GM21825 (cell line): Measurements from ENCODE around the gene PPP1CA.

Source experiments
- ATAC-seq: cut with Tn5 transposase; IDR thresholded peaks from one replicate; pipeline ENCODE4 v1.9.1; 2021; ENCODE audit warnings: mild to moderate bottlenecking, moderate library complexity; ENCODE audit not compliant: unreplicated experiment

Gene PPP1CA

GRCh38 chr11:67401495-67402191 lies at the start of gene PPP1CA:
Gene PPP1CA (minus strand): TSS chr11:67401858. CDS start chr11:67401782, 76 bp downstream.
- ATAC-seq, result peak; percentile 50

- ATAC-seq, result no peak
Observed at GRCh38 chr11:67450796-67451657, 49.4 kb upstream of the PPP1CA start.

- ATAC-seq, result no peak
Observed at GRCh38 chr11:67449116-67449844, 47.6 kb upstream of the PPP1CA start.

DNA sequence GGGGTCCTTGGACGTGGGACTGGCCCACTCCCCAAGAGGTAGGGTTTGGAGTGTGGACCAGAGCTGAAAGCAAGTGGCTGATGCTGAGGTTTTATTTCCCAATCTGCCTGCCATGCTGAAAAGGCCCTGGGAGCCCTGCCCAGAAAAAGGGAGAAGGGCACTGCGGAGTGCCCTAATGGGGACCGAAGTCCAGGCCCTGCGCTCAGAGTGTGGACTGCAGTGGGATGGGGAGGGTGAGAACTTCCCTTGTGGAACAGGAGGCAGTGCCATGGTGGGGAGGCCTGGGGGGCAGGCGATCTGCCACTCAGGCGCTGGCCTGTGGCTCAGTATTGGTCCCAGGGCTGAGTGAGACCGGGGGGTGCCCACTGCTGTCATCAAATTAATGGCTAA lies 46.6 kb upstream of the PPP1CA start:
- ATAC-seq, result no peak

DNA sequence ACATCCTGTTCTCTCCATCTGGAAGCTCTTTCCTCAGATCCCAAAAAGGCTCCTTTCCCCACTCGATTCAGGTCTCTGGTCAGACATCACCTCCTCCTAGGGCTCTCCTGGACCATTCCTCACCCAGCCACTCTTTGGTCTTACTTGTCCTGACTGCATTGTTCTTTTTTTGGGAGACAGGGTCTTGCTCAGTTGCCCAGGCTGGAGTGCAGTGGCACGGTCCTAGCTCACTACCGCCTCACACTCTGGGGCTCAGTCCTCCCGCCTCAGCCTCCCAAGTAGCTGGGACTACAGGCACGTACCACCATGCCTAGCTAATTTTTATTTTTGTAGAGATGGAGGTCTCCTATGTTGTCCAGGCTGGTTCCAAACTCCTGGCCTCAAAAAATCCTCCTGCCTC lies 43.9 kb upstream of the PPP1CA start:
- no peak for ATAC-seq

DNA sequence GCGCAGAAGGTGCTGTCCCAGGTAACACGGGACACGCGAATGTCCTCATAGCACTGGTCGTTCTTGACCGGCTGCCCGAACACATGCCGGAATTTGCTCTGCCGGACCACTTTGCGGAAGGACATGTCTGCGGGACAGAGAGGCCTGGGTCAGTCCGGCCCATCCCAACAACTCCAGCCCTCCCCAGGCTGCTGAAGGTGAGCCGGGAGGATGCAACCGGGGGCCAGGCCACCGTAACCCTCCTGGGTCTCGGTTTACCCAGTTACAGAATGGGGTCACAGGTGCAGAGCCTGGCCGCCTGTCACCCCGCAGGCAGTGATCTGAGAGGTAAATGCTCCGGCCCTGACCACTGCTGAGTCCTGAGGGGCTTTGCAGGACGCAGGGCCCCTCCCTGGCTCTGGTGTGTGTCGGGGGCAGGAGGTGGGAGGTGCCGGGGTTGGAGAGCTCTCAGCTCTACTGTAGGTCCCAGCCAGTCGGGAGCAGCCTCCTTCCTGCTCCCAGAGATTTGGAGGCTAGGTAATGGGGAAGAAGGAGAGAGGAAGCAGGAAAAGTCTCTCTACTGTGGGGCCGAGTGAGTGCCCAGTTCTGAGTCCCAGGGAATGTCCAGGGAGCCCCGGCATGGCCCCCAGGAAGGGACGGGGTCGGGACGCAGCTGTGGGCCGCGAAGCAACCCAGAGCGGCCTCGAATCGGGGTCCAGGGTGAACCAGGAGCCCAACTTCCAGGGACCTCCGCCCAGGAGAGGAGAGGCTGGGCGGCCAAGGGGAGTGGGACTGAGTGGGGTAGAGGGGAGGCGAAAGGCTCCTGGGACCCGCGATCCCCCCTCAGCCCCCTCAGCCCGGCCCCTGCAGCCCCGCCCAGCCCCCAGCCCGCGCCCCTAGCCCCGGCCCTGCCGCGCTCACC lies 41.1 kb upstream of the PPP1CA start:
- ATAC-seq, result no peak

DNA sequence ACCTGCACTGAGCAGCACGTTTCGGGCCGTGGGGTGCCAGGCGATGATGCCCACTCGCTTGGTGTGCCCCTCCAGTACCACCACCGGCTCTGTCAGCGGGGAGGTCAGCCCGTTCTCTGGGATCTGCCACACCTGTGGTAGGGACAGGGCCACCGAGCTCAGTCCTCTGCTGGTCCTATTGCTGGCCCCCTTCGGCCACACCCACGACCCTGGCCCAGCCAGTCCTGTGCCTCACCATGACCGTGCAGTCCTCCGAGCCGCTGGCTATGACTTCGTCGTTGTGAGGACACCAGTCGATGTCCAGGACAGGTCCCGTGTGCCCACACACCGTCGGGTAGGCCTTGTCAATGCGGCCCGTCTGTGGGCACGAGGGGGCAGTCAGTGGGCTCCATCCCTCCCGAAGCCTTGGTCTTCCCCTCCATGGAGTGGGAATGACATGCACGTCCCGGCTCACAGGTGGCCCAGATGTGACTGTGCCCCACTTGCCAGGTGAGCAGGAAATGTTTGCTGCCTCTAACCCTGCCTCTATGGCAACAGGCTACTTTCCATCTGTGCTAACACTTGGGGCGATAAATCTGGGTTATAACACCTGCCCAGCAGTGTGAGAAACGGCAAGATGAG lies 40.2 kb upstream of the PPP1CA start:
- no peak for ATAC-seq

GRCh38 chr11:67441098-67441563 lies 39.5 kb upstream of the PPP1CA start:
- no peak for ATAC-seq

DNA sequence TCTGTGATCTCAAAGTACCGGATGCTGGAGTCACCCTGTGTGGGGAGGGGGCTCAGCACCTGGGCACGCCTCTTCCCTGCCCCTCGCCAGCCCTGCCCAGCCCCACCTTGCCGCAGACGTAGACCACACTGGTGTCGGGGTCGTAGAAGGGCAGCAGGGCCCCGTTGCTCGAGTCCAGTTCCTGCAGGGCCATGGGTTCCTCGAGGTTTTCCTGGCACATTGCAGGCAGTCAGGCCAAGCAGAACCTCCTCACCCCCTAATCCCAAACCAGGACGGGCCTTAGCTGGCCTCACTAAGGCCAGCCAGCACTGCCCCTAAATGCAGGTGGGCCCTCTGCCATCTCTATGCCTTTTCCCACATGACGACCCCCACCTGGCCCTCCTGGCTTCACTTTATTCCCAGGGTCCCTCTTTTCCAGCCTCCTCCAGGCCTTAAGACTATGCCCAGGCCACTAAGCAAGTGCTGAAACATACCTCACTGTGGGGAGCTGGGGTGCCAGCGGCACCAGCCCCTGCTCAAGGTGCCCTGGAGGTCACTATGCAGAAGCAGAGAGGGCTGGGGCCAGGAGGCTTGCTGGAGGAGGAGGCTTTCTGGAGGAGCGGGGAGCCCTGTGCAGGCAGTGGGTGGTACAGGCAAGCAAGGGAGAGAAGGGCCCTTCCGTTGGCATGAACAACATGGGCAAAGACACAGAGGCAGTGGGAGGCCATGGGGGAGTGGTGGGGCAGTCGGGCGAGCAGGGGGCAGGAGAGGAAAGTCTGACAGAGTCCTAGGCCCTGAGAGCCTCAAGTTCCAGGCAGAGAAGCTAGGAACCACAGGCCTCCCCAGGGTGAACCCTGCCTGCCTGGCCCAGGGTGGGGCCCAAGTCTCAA lies 38.8 kb upstream of the PPP1CA start:
- ATAC-seq, result no peak

DNA sequence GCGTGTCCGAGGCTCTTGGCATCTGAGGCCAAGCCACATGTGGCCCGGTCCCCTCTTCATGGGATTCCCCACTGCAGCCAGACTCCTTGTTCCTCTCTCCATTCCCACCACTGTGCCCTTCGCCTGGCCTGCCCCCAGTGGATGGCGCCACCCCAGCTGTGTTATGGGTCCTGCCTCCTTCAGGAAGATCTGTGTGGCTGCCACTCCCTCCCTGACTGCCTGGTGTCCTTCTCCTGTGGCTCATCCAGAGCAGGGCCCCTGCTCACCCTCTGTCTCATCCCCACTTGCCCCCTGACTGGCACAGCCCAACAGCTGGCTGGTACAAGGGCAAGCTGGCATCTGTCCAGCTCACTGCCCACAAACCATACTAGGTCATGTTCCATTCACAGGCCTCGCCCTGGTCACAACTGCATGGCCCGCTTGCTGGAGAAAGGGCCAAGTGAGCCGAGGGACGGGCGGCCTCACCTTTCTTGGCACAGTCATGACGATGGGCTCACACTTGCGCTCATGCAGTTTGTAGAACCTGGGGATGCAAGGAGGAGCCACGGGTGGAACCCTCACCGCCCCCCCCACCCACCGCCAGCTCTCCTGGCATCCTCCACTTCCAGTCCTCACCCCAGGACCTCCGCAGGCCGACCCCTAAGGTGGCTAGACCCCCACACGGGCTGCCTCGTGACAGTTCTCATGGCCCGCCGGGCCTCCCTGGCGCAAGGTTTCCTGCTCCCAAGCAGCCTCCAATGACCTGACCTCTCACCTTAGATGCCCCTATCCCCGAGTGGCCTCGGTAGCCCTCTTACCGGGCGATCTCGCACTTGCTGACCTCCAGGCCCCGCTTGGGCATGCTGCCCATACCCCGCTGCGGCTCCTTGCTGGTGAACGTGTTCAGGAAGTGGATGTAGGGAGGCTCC lies 37.9 kb upstream of the PPP1CA start:
- ATAC-seq, result no peak

GRCh38 chr11:67438158-67438902 lies 36.7 kb upstream of the PPP1CA start:
- no peak for ATAC-seq

- ATAC-seq, result no peak
Observed at GRCh38 chr11:67437809-67438157, 36.1 kb upstream of the PPP1CA start.

GRCh38 chr11:67437082-67437808 lies 35.6 kb upstream of the PPP1CA start, which contains the start of gene PTPRCAP:
Gene PTPRCAP (minus strand): TSS chr11:67437682. CDS start chr11:67437619, 63 bp downstream.
- no peak for ATAC-seq

DNA sequence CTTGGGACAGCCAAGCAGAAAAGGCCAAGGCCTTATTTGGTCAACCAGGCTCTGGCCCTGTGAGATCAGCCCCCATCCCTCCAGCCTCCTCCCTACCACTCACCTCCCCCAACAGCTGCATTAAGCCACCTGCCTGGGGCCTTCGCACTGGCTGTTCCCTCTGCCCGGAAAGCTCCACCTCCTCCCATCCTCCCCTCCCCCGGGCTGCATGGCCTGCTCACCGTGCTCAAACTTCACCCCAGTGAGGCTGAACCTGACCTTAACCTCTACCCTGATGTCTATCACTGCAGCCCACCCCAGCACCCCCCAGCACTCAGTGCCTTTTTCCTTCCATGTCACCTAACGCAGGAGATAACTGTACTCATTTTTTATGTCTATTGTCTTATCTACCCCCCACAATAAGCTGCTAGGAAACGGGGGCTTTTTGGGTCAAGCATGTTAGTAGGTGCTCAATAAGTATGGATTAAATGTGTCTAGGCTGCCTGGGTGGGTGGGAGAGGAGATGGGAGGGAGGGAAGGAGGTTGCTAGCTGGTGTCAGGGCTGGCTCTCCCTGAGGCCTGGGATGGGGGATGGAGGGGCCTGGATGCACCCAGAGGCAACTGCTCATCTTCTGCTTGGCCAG lies 34.9 kb upstream of the PPP1CA start:
- no peak for ATAC-seq

DNA sequence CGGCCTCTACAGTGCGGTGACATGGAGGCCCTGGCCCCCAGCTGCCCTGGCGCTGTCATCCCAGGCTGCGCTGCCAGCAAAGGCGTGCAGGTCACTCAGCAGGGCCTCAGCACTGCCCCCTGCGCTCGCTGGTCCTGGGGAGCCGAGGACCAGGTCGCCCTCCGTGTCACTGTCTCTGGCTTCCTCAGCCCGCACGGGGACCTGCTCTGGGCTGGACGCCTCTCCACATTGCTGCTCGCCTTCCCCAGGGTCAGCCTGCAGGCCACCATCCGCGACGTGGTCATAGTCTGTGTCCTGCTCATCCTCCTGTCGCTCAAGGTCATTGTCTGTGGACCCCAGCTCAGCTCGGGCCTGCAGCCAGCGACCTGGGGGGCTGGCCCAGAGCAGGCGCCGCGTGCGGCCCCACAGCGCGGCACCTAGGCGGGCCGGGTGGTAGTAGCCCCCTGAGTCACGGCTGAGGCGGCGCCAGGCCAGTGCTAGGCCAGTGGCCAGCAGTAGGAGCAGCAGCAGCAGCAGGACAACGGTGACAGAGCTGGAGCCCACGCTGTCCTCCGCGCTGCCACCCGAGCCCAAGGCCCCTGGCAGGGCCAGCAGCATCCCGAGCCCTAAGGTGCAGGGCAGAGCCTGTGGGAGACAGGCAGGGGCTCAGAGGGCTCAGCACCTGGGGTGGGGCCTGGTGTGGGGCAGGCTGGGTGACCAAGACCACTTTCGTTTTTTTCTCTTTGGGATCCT lies 34.2 kb upstream of the PPP1CA start:
- ATAC-seq, result no peak
